ENCODE data around the gene FCN1.

FCN1 gene

GRCh38 chr9:134950386-134951210 lies 32.9 kb upstream of the FCN1 start:
- DNase-seq: no peak

DNA sequence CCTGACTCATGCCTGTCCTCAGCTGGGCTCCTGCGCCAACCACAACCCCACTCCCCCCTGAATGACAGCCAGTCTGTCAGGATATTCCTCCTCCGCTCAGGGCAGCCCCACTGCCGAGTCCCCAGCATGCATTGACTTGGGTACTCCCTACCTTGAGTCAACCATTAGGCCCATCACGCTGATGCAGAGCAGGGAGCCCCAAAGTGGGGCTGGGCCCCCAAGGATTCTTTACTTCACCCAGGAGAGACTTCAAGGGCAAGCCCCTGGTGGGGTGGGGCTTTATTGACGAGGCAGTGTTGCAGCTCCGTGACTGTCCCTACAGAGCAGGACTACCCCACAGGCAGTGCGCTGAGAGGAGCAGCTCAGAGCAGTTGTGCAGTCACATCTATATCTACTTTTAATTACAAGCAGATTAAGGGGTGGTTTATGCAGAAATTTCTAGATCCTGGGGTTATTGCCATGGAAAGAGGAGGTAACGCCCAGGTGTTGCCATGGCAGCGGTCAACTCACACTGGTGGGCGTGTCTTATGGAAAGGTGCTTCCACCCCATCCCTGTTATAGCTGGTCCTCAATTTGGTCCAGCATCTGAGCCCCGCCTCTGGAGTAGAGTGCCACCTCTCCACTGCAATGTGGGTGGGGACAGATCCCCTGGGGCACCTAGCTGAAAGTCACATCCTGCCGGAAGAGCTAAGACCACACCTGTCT lies 32.1 kb upstream of the FCN1 start:
- DNase-seq: no peak

- no peak for DNase-seq
These were observed 30.4 kb upstream of the FCN1 start for GRCh38 chr9:134948149-134948548.

DNA sequence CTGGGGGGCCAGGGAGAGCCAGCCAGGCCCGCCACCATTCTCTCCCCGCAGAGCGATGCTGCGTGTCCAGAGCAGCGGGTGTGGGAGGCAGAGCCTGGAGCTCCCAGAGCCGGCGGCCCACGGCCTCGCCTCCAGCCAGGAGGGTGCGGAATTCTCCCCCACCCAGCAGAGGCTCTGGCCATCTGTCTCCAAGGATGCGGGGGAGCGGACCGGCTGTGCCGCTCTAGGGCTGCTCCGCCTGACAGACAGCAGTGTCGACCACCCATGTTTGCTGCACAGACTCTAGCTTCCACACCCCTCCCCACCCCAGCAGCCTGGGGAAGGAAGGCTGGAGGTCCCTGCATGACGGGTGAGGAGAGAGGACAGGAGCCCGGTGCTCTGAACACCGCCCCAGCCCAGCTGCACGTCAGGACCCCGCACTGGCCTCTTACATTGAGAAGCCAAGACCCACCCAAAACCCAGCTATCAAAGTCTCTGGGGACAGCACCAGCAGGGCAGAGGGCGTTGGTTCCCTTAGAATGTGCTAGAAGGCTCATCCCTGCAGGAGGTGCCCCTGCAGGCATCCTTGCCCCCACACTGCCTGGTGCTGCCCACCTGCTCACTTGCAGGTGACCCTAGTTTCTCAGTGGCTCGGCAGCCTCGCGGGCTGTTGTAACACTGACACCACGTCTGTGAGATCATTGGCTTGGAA lies 29.7 kb upstream of the FCN1 start:
- no peak for DNase-seq

GRCh38 chr9:134946663-134947062 lies 29.0 kb upstream of the FCN1 start:
- DNase-seq: no peak

- DNase-seq: no peak
These were observed 28.0 kb upstream of the FCN1 start for GRCh38 chr9:134945509-134946275.

DNA sequence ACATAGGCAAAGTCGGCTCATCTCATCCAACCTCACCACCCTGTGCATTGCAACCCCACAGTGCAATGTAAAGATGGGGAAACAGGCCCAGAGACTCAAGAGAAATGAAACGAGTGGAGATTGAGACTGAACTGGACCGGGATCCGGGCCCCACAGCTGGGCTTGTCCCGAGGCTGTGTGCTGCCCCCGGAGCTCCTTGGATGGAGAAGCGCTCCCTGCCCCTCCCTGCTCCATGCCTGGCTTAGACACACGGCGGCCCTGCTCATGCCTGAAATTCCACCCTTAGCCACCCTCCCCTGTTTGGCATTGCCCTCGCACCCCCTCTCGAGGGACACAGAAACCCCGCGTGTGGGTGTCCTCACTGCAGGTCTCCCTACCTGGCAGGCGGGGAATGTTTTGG lies 27.2 kb upstream of the FCN1 start:
- no peak for DNase-seq

GRCh38 chr9:134944351-134944802 lies 26.7 kb upstream of the FCN1 start:
- DNase-seq: no peak

DNA sequence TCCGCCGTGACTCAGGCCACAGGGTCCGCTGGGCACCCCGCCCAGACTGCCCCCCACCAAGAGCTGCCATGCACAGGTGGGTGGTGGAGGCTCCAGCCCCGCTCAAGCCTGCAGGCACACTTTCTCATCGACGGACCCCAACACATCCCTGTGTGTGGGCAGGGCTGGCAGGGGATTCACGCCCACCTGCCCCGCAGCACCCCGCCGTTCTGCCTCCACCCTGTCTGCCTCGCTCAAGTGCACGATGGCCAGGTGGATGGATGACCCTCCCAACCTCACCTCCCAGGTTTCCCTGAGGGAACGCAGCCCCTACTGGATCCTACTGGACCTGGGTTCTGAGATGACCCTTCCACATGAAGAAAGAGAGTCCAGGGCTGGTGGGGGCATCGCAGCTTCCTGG lies 26.1 kb upstream of the FCN1 start:
- DNase-seq: no peak

GRCh38 chr9:134943411-134943810 lies 25.7 kb upstream of the FCN1 start:
- DNase-seq: no peak

DNA sequence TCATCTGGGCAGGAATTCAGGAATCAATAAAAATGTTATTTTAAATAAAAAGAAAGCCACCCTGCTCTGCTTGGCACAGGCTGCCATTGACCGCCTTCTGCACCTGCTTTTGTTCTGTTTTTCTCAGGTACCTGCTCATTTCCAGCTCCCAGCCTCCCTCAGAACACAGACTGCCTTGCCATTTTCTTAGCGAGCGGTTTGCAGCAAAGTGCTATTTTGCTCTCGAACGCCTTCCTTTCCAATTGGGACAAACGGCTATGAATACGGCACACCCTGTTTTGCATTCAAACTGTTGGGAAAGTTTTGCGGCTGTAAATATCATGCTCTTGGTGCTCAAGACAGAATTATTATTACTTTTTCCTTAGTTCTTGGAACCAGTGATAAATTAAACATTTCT lies 25.1 kb upstream of the FCN1 start:
- DNase-seq: no peak

- DNase-seq: no peak
These were observed 24.5 kb upstream of the FCN1 start for GRCh38 chr9:134942011-134942787.

GRCh38 chr9:134940236-134941208 lies 22.8 kb upstream of the FCN1 start:
- no peak for DNase-seq

GRCh38 chr9:134939836-134940235 lies 22.1 kb upstream of the FCN1 start:
- no peak for DNase-seq

DNA sequence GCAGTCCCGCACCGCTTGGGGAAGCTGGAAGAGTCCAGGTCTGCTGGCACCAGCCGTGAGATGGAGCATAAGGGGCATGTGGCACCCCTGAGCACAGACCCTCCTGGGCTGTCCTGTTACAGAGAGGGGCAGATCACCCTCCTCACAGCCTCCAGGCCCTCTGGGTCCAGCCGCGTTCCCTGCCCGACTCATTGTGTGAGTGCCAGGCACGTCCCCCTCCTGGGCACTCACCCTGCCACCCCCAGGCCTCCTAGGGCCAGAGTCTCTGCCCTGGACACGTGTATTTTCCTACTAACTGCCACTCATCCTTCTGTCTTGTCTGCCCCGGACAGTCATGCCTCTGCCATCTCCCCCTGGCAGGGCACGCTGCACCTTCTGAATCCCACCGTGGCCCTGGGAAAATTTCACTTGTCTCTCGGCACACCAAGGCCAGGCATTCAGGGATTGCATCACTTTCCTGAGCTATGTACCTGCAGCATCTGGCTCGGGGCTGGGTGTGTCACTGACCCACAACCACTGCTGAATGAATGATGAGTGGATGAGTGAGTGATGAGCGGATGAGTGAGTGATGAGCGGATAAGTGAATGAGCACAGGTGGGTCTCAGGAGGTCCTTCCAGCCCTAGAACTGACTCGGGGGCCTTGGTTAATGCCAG lies 21.5 kb upstream of the FCN1 start:
- DNase-seq: no peak

GRCh38 chr9:134938346-134939079 lies 20.8 kb upstream of the FCN1 start:
- no peak for DNase-seq

DNA sequence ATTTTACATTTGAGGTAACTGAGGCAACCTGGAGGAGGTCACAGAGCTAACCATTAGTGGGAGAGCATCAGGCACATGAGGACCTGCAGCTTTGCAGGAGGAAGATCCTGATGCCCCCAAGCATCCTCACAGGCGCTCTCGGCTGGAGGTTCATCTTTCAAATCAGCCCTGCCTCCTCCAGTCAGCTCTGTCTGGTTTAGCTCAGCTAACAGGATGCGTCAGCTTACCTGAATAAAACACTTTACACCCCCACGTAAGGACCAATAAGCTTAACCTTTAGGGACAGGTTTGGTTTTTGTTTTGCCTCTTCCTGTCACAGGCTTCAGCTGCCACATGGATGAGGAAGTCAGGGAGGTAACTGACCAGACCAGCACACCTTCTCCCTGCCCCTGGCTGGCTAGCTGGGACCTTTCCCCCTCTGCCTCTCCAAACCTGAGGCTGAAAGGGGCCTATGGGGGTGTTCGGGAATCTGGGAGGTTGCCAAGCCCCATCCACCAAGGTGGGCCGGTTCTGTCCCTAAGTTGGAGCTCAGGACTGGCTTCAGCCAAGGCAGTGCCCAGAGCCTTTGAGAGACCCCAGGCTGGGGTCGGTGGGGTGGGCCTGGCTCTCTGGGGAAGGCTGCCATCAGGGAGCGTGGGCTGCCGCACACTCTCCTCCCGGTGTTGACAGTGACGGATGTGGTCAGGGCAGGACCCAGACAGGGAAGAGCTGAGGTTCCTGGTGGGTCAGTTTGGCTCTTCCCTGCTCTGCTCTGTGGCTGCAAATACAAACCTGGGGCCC lies 20.0 kb upstream of the FCN1 start:
- no peak for DNase-seq

GRCh38 chr9:134937164-134937555 lies 19.4 kb upstream of the FCN1 start:
- DNase-seq: no peak

All from activated effector memory CD4-positive, alpha-beta T cell treated with anti-CD3 and anti-CD28 coated beads, Interleukin-2, amount 50 U/mL, for 16 hours (primary cell).